ENCODE results near the gene BAD. TPM values are rescaled to one million over a fixed set of nuclear protein-coding genes. Genes with fewer than 3 reads are reported as not detected.

Gene BAD
- total and polyA plus RNA-seq, 2 of the 13 experiments (the other 11 are each of a cell fraction or from before 2014, with no cell fraction given): 17.9 to 28.5 TPM

DNA sequence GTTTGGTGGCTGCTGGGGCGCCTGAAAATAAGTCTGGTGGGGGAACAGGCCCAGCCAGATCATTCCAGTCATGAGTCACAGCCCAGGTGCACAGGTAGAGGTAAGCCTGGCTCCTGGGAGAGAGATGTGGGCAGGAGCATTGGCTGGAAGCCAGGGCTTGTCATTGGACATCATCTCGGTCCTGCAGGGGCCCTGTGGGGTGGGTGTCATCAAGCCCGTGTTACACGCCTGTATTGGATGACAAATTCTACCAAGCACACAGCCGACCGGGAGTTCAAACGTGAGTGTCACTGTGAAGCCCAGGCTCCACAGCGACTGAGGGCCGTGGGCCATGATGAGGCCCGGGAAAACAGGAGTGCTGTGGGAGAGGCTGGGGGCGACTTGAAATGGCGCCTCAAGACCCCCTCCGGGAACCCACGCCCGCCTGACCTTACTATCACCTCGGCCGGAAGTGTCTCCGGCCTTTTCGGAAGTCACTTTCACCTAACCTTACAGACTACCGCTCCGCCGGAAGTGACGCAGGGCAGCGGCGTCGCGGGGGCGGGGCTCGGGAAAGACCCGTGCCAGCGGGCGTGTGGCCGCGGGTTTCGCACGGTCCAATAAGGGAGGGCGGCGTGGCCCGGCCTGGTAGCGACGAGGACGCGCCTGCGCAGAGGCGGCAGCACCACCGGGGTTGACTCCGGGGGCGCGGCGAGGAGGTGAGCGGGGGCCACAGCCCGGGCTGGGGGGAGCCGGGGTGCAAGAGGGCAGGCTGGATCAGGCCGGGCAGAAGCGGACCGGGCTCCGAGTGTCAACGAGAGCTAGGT is 43.8 kb downstream of the BAD start, which contains the start of gene FKBP2 (continued):
- no peak for TF ChIP-seq SNAPC2 (CRISPR knock-in tag; IDR thresholded peaks at IDR 0.05)
- TF ChIP-seq, protein P1, sequence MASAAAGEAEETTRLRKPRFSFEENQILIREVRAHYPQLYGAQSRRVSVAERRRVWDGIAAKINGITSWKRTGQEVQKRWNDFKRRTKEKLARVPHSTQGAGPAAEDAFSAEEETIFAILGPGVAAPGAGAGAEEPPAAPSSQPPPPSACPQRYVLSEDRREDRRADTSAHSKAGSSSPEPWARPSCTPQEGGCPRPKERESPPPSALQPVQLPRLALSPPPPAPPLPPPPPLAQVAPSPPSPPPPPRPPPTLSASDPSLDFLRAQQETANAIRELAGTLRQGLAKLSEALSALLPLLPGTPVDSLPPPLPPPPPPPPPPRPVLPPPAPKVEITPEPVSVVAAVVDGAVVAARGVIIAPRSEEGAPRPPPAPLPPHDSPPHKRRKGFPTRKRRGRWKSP (CRISPR knock-in tag; IDR thresholded peaks at IDR 0.05): peak; percentile 84
- no peak for TF ChIP-seq ZNF235 (CRISPR knock-in tag; IDR thresholded peaks at IDR 0.05; ENCODE audit: borderline replicate concordance)
- TF ChIP-seq FOXO1 (CRISPR knock-in tag; IDR thresholded peaks at IDR 0.05): no peak; the same call in 1 of the 2 replicates
- peak; percentile 60; the same call in 1 of the 2 replicates for TF ChIP-seq HDAC2 (CRISPR knock-in tag; IDR thresholded peaks at IDR 0.05)
- no peak; the same call in 1 of the 2 replicates for TF ChIP-seq ZNF546 (CRISPR knock-in tag; conservative IDR thresholded peaks at IDR 0.05)
- TF ChIP-seq ZNF10 (CRISPR knock-in tag; IDR thresholded peaks at IDR 0.05; ENCODE audit: borderline replicate concordance, low read depth): no peak
- TF ChIP-seq, protein P2, sequence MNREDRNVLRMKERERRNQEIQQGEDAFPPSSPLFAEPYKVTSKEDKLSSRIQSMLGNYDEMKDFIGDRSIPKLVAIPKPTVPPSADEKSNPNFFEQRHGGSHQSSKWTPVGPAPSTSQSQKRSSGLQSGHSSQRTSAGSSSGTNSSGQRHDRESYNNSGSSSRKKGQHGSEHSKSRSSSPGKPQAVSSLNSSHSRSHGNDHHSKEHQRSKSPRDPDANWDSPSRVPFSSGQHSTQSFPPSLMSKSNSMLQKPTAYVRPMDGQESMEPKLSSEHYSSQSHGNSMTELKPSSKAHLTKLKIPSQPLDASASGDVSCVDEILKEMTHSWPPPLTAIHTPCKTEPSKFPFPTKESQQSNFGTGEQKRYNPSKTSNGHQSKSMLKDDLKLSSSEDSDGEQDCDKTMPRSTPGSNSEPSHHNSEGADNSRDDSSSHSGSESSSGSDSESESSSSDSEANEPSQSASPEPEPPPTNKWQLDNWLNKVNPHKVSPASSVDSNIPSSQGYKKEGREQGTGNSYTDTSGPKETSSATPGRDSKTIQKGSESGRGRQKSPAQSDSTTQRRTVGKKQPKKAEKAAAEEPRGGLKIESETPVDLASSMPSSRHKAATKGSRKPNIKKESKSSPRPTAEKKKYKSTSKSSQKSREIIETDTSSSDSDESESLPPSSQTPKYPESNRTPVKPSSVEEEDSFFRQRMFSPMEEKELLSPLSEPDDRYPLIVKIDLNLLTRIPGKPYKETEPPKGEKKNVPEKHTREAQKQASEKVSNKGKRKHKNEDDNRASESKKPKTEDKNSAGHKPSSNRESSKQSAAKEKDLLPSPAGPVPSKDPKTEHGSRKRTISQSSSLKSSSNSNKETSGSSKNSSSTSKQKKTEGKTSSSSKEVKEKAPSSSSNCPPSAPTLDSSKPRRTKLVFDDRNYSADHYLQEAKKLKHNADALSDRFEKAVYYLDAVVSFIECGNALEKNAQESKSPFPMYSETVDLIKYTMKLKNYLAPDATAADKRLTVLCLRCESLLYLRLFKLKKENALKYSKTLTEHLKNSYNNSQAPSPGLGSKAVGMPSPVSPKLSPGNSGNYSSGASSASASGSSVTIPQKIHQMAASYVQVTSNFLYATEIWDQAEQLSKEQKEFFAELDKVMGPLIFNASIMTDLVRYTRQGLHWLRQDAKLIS (CRISPR knock-in tag; IDR thresholded peaks at IDR 0.05): no peak
- TF ChIP-seq ELF3 (CRISPR knock-in tag; IDR thresholded peaks at IDR 0.05): peak; percentile 57; the same call in 1 of the 2 replicates
- TF ChIP-seq ZBTB3 (CRISPR knock-in tag; IDR thresholded peaks at IDR 0.05; ENCODE audit: borderline replicate concordance, low read depth): 0 out of 2 replicates have a peak, but pooled peaks have one; percentile 51
- no peak for TF ChIP-seq ZNF282 (IDR thresholded peaks at IDR 0.05; ENCODE audit: partially characterized antibody)
- TF ChIP-seq ETV5 (CRISPR knock-in tag; IDR thresholded peaks at IDR 0.05; ENCODE audit: borderline replicate concordance): peak; percentile 95
- TF ChIP-seq HMG20A (CRISPR knock-in tag; IDR thresholded peaks at IDR 0.05; ENCODE audit: borderline replicate concordance): no peak
- TF ChIP-seq, protein P3, sequence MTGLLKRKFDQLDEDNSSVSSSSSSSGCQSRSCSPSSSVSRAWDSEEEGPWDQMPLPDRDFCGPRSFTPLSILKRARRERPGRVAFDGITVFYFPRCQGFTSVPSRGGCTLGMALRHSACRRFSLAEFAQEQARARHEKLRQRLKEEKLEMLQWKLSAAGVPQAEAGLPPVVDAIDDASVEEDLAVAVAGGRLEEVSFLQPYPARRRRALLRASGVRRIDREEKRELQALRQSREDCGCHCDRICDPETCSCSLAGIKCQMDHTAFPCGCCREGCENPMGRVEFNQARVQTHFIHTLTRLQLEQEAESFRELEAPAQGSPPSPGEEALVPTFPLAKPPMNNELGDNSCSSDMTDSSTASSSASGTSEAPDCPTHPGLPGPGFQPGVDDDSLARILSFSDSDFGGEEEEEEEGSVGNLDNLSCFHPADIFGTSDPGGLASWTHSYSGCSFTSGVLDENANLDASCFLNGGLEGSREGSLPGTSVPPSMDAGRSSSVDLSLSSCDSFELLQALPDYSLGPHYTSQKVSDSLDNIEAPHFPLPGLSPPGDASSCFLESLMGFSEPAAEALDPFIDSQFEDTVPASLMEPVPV (CRISPR knock-in tag; IDR thresholded peaks at IDR 0.05): peak; percentile 26
- 0 out of 2 replicates have a peak, but pooled peaks have one; percentile 36 for TF ChIP-seq ZNF777 (CRISPR knock-in tag; IDR thresholded peaks at IDR 0.05)
- no peak for TF ChIP-seq ZNF383 (CRISPR knock-in tag; IDR thresholded peaks at IDR 0.05; ENCODE audit: borderline replicate concordance)
- TF ChIP-seq ZMAT3 (CRISPR knock-in tag; conservative IDR thresholded peaks at IDR 0.05): no peak
- no peak for TF ChIP-seq ZNF709 (CRISPR knock-in tag; IDR thresholded peaks at IDR 0.05)
- TF ChIP-seq ZSCAN9 (CRISPR knock-in tag; IDR thresholded peaks at IDR 0.05; ENCODE audit: borderline replicate concordance): 0 out of 2 replicates have a peak, but pooled peaks have one; percentile 20
- TF ChIP-seq GLI4 (CRISPR knock-in tag; IDR thresholded peaks at IDR 0.05; ENCODE audit: borderline replicate concordance): peak; percentile 68; the same call in 1 of the 2 replicates
- TF ChIP-seq ZNF737 (CRISPR knock-in tag; IDR thresholded peaks at IDR 0.05; ENCODE audit: borderline replicate concordance): no peak
- TF ChIP-seq MBD4 (IDR thresholded peaks at IDR 0.05; ENCODE audit: borderline replicate concordance, low read length): no peak
- TF ChIP-seq ZNF607 (CRISPR knock-in tag; IDR thresholded peaks at IDR 0.05; ENCODE audit: borderline replicate concordance): peak; percentile 79
- TF ChIP-seq SATB2 (CRISPR knock-in tag; IDR thresholded peaks at IDR 0.05): no peak
- peak; percentile 82 for TF ChIP-seq RARA (CRISPR knock-in tag; IDR thresholded peaks at IDR 0.05)
